Stimulated activated effector memory CD8-positive, alpha-beta T cell treated with anti-CD3 and anti-CD28 coated beads, Interleukin-12 subunit alpha, Interleukin-12 subunit beta, amount 100 ng/mL, for 72 hours (primary cell): ENCODE results near the gene PTPN9.
"Not testable (repeated sequence)": the region's sequence is repeated elsewhere in the genome, so short reads cannot be mapped to it uniquely, and the experiment has no call there.

Experiments used
- ATAC-seq: fragments of 150-1000 bp; cut with Tn5 transposase; 2 replicates; pipeline ENCODE4 v1.10.0; 2021
- DNase-seq, 2 donors: peaks; one replicate each; pipeline ENCODE4 v3.0.0; 2021 to 2022; ENCODE audit warnings: low spot score in 2 of 2
- H3K27ac Mint-ChIP-seq: one replicate; pipeline ENCODE4 v1.8.0; 2022; ENCODE audit warnings: mild to moderate bottlenecking, mixed read lengths
- H3K36me3 Mint-ChIP-seq: one replicate; pipeline ENCODE4 v1.8.0; 2022; ENCODE audit warnings: mild to moderate bottlenecking, mixed read lengths
- H3K4me1 Mint-ChIP-seq: one replicate; pipeline ENCODE4 v1.8.0; 2022; ENCODE audit warnings: mixed read lengths
- H3K4me3 Mint-ChIP-seq: one replicate; pipeline ENCODE4 v1.8.0; 2022; ENCODE audit warnings: mild to moderate bottlenecking, mixed read lengths
- H3K9me3 Mint-ChIP-seq: one replicate; pipeline ENCODE4 v1.8.0; 2022; ENCODE audit warnings: mixed read lengths

The PTPN9 gene

DNA sequence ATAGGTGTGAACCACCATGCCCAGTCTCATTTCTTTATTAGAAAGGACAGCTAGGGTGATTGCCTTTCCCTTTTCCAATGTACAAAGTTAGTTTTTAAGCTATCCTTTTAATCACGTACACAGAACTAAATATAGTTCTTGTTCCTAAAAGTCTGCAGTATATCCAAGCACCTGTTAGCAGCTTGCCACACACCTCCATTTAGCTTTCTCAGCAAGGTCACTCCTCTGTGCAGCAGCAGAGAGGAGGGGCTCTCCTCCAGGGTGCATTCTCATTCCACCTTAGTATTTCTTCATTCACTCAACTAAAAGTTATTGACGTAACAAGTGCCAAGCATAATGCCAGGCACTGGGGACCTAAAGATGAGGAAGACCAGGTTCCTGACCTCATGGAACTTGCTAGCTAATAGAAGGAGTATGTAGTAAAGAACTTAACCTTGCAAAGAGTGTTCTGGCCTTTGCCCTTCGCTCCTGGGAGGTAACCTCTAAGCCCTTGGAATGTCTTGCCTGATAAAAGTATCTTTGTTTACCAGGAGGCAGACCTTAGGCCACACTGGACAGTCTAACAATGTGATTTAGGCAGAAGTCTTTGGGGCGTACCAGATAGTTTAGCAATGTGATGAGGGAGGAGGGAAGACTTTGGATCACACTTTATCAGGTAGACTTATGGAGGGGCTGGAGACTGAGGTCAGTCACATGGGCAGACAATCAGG is 12.7 kb upstream of the PTPN9 start:
- DNase-seq (no peak), ATAC-seq (no peak)
- no peak overlapping the region for H3K27ac Mint-ChIP-seq
- peaks cover 51% of the 10 kb centered on the region for H3K36me3 Mint-ChIP-seq
- H3K4me1 Mint-ChIP-seq: peaks cover 10% of the 10 kb centered on the region
- H3K9me3 Mint-ChIP-seq: no peaks in the 10 kb centered on the region
- no peak overlapping the region for H3K4me3 Mint-ChIP-seq

GRCh38 chr15:75590239-75590638 is 11.1 kb upstream of the PTPN9 start:
- H3K27ac Mint-ChIP-seq: no peak overlapping the region
- H3K4me3 Mint-ChIP-seq: no peak overlapping the region
- DNase-seq (no peak), ATAC-seq (no peak)
- H3K9me3 Mint-ChIP-seq: no peaks in the 10 kb centered on the region
- no peaks in the 10 kb centered on the region for H3K4me1 Mint-ChIP-seq
- peaks cover 37% of the 10 kb centered on the region for H3K36me3 Mint-ChIP-seq

GRCh38 chr15:75589071-75589470 is 10.0 kb upstream of the PTPN9 start:
- peaks cover 28% of the 10 kb centered on the region for H3K36me3 Mint-ChIP-seq
- ATAC-seq (no peak), DNase-seq (no peak)
- H3K4me3 Mint-ChIP-seq: no peak overlapping the region
- no peaks in the 10 kb centered on the region for H3K9me3 Mint-ChIP-seq
- H3K4me1 Mint-ChIP-seq: no peaks in the 10 kb centered on the region
- no peak overlapping the region for H3K27ac Mint-ChIP-seq

GRCh38 chr15:75586422-75586821 is 7.3 kb upstream of the PTPN9 start:
- H3K4me1 Mint-ChIP-seq, ATAC-seq, H3K4me3 Mint-ChIP-seq, H3K9me3 Mint-ChIP-seq, DNase-seq, H3K27ac Mint-ChIP-seq: not testable (repeated sequence)
- H3K36me3 Mint-ChIP-seq: peaks cover 17% of the 10 kb centered on the region

DNA sequence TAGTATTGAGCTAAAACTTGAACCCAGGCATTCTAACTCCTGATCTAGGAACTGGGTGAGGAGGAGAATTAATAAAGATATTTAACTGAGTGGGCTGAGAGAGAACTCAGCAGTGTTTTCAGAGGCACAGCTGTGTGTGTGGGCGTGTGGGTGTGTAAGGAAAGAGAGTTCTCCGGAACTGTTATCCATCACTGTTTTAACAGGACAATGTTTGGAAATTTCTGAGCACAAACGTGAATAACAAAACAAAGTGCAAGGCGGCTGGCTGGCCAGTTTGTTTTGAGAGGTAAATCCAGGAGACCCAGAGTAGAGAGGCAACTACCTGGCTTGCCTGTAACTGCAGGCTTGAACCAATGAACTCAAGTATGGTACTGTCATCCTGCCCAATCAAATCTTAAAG is 5.0 kb upstream of the PTPN9 start:
- Mint-ChIP-seq H3K4me3 (no peak overlapping the region), H3K36me3 (peaks cover 11% of the 10 kb centered on the region), H3K9me3 (no peaks in the 10 kb centered on the region), H3K27ac (no peak overlapping the region), H3K4me1 (peaks cover 6% of the 10 kb centered on the region)
- ATAC-seq (no peak), DNase-seq (no peak)

GRCh38 chr15:75583701-75584100 is 4.6 kb upstream of the PTPN9 start:
- Mint-ChIP-seq H3K9me3 (no peaks in the 10 kb centered on the region), H3K4me1 (peaks cover 6% of the 10 kb centered on the region), H3K36me3 (peaks cover 9% of the 10 kb centered on the region), H3K27ac (no peak overlapping the region), H3K4me3 (no peak overlapping the region)
- ATAC-seq: no peak
- no peak for DNase-seq

- DNase-seq, H3K4me1 Mint-ChIP-seq, H3K9me3 Mint-ChIP-seq, H3K27ac Mint-ChIP-seq, H3K4me3 Mint-ChIP-seq, ATAC-seq: not testable (repeated sequence)
- peaks cover 11% of the 10 kb centered on the region for H3K36me3 Mint-ChIP-seq
These were observed 3.8 kb upstream of the PTPN9 start for GRCh38 chr15:75582943-75583342.

DNA sequence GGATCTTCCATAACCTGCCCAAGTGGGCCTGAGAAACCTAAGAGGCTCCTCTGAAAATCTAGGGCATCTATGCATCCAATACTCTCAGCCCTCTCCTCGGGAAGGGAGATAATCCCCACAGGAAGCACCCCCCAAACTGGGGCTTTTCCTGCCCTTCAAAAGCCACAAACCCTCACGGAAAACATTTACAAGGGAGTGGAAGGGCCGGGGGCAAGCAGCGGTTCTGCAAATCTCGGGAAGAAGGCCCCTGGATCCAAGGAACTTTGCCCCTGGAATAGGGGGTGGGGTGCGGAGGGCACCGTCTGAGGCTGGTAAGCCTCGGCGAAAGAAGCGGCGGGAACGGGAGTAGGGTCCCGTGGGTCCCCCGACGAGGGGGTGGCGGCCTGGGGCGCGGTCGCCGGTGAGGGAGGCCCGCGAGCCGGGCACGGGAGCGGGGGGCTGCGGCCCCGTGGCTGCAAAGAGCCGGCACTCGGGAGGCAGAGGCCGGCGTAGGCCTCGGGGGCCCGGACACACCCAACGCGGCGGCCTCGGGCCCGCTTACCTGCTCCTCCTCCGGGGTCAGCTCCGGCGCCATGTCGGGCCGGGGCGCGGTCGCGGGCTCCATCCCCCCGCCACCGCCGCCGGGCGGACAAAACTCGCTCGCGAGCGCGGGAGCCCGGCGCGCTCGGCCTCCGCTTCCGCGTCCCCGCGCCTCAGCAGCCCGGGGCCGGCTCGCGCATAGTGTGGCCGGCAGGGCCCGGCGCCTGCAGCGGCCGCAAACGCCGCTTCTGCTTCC is 755 bp downstream of the PTPN9 start:
- peak overlapping the region; percentile 99 for H3K27ac Mint-ChIP-seq
- peak overlapping the region; percentile 84 for H3K4me3 Mint-ChIP-seq
- H3K36me3 Mint-ChIP-seq: peaks cover 14% of the 10 kb centered on the region
- ATAC-seq (peak; percentile 69), DNase-seq (peak; percentile 19 to 61)
- H3K4me1 Mint-ChIP-seq: peaks cover 25% of the 10 kb centered on the region
- H3K9me3 Mint-ChIP-seq: no peaks in the 10 kb centered on the region

DNA sequence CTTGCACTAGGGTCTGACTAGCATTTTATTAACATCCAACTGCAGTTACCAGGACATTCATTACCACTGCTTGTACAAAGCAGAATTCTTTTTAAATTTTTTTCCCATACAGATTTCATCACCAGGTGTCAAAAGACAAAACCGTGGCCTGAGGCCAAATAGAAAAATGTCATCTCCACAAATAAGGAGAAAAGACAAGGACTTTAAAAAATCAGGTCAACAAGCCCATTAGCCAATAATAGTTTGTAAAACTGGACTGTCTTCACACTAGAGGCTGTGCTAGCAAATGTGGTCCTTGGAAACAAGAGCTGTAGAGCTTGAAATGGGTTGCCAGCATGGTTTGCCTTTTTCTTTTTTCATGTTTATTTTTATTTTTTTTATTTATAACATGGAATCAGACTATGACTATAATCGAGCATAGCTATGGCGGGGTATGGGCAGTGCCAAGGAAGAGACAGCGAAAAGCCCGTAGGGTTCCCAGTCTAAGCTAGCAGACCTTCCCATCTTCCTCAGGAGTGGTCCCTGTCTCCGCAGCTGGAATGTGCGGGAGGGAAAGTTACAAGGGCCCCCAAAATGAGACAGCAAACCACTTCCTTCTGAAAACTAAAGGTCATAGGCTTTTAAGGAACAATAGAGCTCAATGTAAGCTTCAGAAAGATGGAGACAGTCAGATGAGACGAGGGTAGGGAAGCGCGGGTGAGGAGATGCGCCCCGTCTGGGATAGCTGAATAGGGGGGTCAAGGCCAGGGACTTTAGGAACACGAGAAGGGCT is 1.5 kb downstream of the PTPN9 start:
- ATAC-seq (no peak), DNase-seq (peak in 1 of 2 donors; percentile 53)
- peaks cover 14% of the 10 kb centered on the region for H3K36me3 Mint-ChIP-seq
- no peaks in the 10 kb centered on the region for H3K9me3 Mint-ChIP-seq
- H3K4me1 Mint-ChIP-seq: peaks cover 31% of the 10 kb centered on the region
- peak overlapping the region; percentile 99 for H3K27ac Mint-ChIP-seq
- H3K4me3 Mint-ChIP-seq: peak overlapping the region; percentile 84

DNA sequence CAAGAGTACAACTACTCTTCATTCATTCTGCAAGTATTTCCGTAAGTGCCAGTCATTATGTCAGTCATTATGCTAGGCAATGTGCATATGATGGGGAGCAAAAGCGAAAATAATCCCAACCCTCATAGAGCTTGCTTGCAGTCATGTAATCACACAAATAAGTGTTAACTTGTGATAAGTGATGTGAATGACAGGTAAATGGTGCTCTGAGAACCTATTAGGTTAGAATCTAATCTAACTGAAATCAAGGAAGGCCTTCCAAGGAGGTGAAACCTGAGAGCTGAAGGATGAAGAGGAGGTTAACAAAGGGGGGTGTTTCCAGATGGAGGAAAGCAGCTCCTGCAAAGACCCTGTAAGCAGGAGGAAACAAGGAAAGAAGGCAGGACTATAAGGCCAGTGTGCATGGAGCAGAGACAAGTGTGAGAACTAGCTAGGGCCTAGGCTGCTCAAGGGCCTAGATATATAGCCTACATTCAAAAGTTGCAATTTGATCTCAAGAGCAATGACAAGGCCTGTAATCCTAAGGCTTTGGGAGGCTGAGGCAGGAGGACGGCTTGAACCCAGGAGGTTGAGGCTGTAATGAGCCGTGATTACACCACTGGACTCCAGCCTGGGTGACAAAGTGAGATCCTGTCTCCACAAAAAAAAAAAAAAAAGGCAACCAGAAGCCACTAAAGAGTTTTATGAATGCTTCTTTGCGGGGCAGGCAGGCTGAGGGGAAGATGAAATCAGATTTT is 5.3 kb downstream of the PTPN9 start:
- H3K27ac Mint-ChIP-seq: peak overlapping the region; percentile 10
- ATAC-seq (peak; percentile 50), DNase-seq (no peak)
- peaks cover 25% of the 10 kb centered on the region for H3K4me1 Mint-ChIP-seq
- H3K36me3 Mint-ChIP-seq: peaks cover 35% of the 10 kb centered on the region
- H3K4me3 Mint-ChIP-seq: peak overlapping the region; percentile 1
- no peaks in the 10 kb centered on the region for H3K9me3 Mint-ChIP-seq

- no peaks in the 10 kb centered on the region for H3K9me3 Mint-ChIP-seq
- peaks cover 18% of the 10 kb centered on the region for H3K4me1 Mint-ChIP-seq
- no peak overlapping the region for H3K4me3 Mint-ChIP-seq
- DNase-seq: no peak
- ATAC-seq: no peak
- peak overlapping the region; percentile 8 for H3K27ac Mint-ChIP-seq
- peaks cover 30% of the 10 kb centered on the region for H3K36me3 Mint-ChIP-seq
These were observed 8.8 kb downstream of the PTPN9 start for GRCh38 chr15:75570126-75570845.

GRCh38 chr15:75565062-75565970 is 13.8 kb downstream of the PTPN9 start:
- Mint-ChIP-seq H3K36me3 (peaks cover 5% of the 10 kb centered on the region), H3K9me3 (no peaks in the 10 kb centered on the region), H3K4me1 (no peaks in the 10 kb centered on the region), H3K27ac (no peak overlapping the region), H3K4me3 (no peak overlapping the region)
- ATAC-seq (no peak), DNase-seq (no peak)

DNA sequence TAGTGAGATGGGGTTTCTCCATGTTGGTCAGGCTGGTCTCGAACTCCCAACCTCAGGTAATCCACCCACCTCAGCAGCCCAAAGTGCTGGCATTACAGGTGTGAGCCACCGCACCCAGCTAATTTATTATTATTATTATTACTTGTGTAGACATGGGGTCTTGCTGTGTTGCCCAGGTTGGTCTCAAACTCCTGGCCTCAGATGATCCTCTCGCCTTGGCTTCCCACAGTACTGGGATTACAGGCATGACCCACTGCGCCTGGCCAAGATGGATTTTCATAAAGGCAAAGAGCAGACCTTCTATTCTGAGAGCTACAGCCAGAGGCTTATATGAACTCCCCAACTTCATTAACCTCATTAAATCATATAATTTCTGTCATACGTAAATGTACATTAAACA is 17.2 kb downstream of the PTPN9 start:
- Mint-ChIP-seq H3K36me3 (peaks cover 7% of the 10 kb centered on the region), H3K4me1 (no peaks in the 10 kb centered on the region), H3K4me3 (no peak overlapping the region), H3K27ac (no peak overlapping the region), H3K9me3 (no peaks in the 10 kb centered on the region)
- no peak for ATAC-seq
- DNase-seq: no peak

DNA sequence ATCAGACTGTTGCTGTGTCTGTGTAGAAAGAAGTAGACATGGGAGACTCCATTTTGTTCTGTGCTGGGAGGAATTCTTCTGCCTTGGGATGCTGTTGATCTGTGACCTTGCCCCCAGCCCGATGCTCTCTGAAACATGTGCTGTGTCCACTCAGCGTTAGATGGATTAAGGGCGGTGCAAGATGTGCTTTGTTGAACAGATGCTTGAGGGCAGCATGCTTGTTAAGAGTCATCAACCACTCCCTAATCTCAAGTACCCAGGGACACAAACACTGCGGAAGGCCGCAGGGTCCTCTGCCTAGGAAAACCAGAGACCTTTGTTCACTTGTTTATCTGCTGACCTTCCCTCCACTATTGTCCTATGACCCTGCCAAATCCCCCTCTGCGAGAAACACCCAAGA is 19.8 kb downstream of the PTPN9 start:
- not testable (repeated sequence) for ATAC-seq, H3K4me1 Mint-ChIP-seq, H3K9me3 Mint-ChIP-seq, DNase-seq, H3K36me3 Mint-ChIP-seq, H3K27ac Mint-ChIP-seq, H3K4me3 Mint-ChIP-seq
